HG03432 (cell line): ENCODE measurements around the gene RXRA.

Source experiments
- ATAC-seq: cut with Tn5 transposase; IDR thresholded peaks from one replicate; pipeline ENCODE4 v1.9.1; 2021; ENCODE audit warnings: mild to moderate bottlenecking, moderate library complexity; ENCODE audit not compliant: unreplicated experiment

Gene RXRA

GRCh38 chr9:134325813-134326723, at the start of gene RXRA:
Gene RXRA, plus strand, starts transcription at chr9:134326455. Its CDS starts 177 bp downstream, at chr9:134326632.
- peak; percentile 46 for ATAC-seq

- ATAC-seq, result no peak
Measured at GRCh38 chr9:134278286-134278685, 48.0 kb upstream of the RXRA start.

- no peak for ATAC-seq
Measured at GRCh38 chr9:134278974-134279640, 47.1 kb upstream of the RXRA start.

GRCh38 chr9:134282138-134282650, 44.1 kb upstream of the RXRA start:
- ATAC-seq, result no peak

- no peak for ATAC-seq
Measured at GRCh38 chr9:134283111-134283515, 43.1 kb upstream of the RXRA start.

- ATAC-seq, result no peak
Measured at GRCh38 chr9:134283692-134284265, 42.5 kb upstream of the RXRA start.

GRCh38 chr9:134284273-134284672, 42.0 kb upstream of the RXRA start:
- ATAC-seq, result no peak

GRCh38 chr9:134284741-134285140, 41.5 kb upstream of the RXRA start:
- no peak for ATAC-seq

- ATAC-seq, result no peak
Measured at GRCh38 chr9:134285215-134285845, 40.9 kb upstream of the RXRA start.

- no peak for ATAC-seq
Measured at GRCh38 chr9:134286471-134287245, 39.6 kb upstream of the RXRA start.

GRCh38 chr9:134287591-134288491, 38.4 kb upstream of the RXRA start:
- ATAC-seq, result no peak

- no peak for ATAC-seq
Measured at GRCh38 chr9:134288746-134289145, 37.5 kb upstream of the RXRA start.

- no peak for ATAC-seq
Measured at GRCh38 chr9:134289241-134289875, 36.9 kb upstream of the RXRA start.

GRCh38 chr9:134290603-134291451, 35.4 kb upstream of the RXRA start:
- ATAC-seq, result no peak

GRCh38 chr9:134291452-134291881, 34.8 kb upstream of the RXRA start:
- ATAC-seq, result no peak

- no peak for ATAC-seq
Measured at GRCh38 chr9:134291961-134292871, 34.0 kb upstream of the RXRA start.

GRCh38 chr9:134293031-134293521, 33.2 kb upstream of the RXRA start:
- no peak for ATAC-seq
